ENCODE data around the gene PRKACG. TPM values are rescaled to one million over a fixed set of nuclear protein-coding genes. Genes with fewer than 3 reads are reported as not detected.

PRKACG gene
- total RNA-seq, 1 experiment from 2014 or later, result not detected

- no peaks in the 10 kb centered on the region for H3K79me2 ChIP-seq (ENCODE audit: low read length)
- H3K4me1 ChIP-seq (ENCODE audit: insufficient read depth, low read length), result peaks cover 12% of the 10 kb centered on the region
- no peak overlapping the region for H3K27ac ChIP-seq (ENCODE audit: low read length)
- H4K20me1 ChIP-seq (ENCODE audit: low read length), result no peaks in the 10 kb centered on the region
- no peak overlapping the region for H3K4me2 ChIP-seq (ENCODE audit: low read length)
- H2AFZ ChIP-seq (ENCODE audit: low read length), result no peak overlapping the region
- no peaks in the 10 kb centered on the region for H3F3A ChIP-seq (ENCODE audit: low read length, unreplicated experiment)
- H3K9me3 ChIP-seq (ENCODE audit: low read length), result no peaks in the 10 kb centered on the region
- intact Hi-C loops (cut with micrococcal nuclease), result no loop called here
- H3K9me2 ChIP-seq (replicated peaks; ENCODE audit: low read length), result no peaks in the 10 kb centered on the region
- ChIA-PET POLR2A (ENCODE audit: unreplicated experiment) (interaction anchor here (0.6 kb wide), 1 partner anchor 664 kb away, joined by 3 read pairs; the partner anchor contains the start of gene PGM5), CTCF (no interaction called here)
- DNase-seq (no peak), ATAC-seq (no peak)
- TF ChIP-seq EZH2phosphoT487 (IDR thresholded peaks at IDR 0.05; ENCODE audit: borderline replicate concordance, low read length), result no peak
- TF ChIP-seq, protein P1, sequence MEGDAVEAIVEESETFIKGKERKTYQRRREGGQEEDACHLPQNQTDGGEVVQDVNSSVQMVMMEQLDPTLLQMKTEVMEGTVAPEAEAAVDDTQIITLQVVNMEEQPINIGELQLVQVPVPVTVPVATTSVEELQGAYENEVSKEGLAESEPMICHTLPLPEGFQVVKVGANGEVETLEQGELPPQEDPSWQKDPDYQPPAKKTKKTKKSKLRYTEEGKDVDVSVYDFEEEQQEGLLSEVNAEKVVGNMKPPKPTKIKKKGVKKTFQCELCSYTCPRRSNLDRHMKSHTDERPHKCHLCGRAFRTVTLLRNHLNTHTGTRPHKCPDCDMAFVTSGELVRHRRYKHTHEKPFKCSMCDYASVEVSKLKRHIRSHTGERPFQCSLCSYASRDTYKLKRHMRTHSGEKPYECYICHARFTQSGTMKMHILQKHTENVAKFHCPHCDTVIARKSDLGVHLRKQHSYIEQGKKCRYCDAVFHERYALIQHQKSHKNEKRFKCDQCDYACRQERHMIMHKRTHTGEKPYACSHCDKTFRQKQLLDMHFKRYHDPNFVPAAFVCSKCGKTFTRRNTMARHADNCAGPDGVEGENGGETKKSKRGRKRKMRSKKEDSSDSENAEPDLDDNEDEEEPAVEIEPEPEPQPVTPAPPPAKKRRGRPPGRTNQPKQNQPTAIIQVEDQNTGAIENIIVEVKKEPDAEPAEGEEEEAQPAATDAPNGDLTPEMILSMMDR (conservative IDR thresholded peaks at IDR 0.05; ENCODE audit: low read depth, low read length), result no peak
- TF ChIP-seq EZH2 (IDR thresholded peaks at IDR 0.05; ENCODE audit: low read length, unreplicated experiment), result no peak
- H3K27me3 ChIP-seq (ENCODE audit: low read length), result 0 out of 2 replicates have a peak, but pooled peaks cover 3% of the 10 kb centered on the region
- no TSS peak for BruUV-seq (replicated peaks)
- H3K4me3 ChIP-seq (ENCODE audit: low read length), result no peak overlapping the region
- H3K9ac ChIP-seq (ENCODE audit: low read length), result no peak overlapping the region
- H3K36me3 ChIP-seq (ENCODE audit: low read depth, low read length), result no peaks in the 10 kb centered on the region
Observed at GRCh38 chr9:69020301-69021145, 6.6 kb upstream of the PRKACG start.

DNA sequence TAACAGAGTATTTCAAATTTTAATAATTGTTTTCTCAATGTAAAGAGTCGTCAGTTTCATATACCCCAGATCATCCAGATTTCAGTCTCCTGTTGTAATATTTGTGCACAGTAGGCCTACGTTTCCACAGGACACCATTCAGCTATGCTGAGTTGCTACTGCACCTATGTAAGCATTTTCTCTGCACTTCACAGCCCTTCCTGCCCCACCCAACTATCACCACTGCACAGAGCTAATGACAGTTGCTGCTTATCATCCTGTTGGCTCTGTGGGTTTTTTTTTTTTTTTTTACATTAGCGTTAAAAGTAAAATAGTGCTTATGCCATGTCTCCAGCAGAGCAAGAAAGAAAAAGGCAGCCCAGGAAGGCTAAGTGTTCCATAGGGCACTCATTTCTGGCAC, 5.9 kb upstream of the PRKACG start:
- H3K4me3 ChIP-seq (ENCODE audit: low read length), result no peak overlapping the region
- H3K36me3 ChIP-seq (ENCODE audit: low read depth, low read length), result no peaks in the 10 kb centered on the region
- H3K4me1 ChIP-seq (ENCODE audit: insufficient read depth, low read length), result peaks cover 12% of the 10 kb centered on the region
- H3K4me2 ChIP-seq (ENCODE audit: low read length), result no peak overlapping the region
- DNase-seq (no peak), ATAC-seq (no peak)
- intact Hi-C loops (cut with micrococcal nuclease), result no loop called here
- H3F3A ChIP-seq (ENCODE audit: low read length, unreplicated experiment), result no peaks in the 10 kb centered on the region
- ChIA-PET CTCF (no interaction called here), POLR2A (ENCODE audit: unreplicated experiment) (interaction anchor here (0.6 kb wide), 1 partner anchor 664 kb away, joined by 3 read pairs; the partner anchor contains the start of gene PGM5)
- H3K9ac ChIP-seq (ENCODE audit: low read length), result no peak overlapping the region
- no peaks in the 10 kb centered on the region for H4K20me1 ChIP-seq (ENCODE audit: low read length)
- BruUV-seq (replicated peaks), result no TSS peak
- H2AFZ ChIP-seq (ENCODE audit: low read length), result no peak overlapping the region
- H3K27ac ChIP-seq (ENCODE audit: low read length), result no peak overlapping the region
- no peaks in the 10 kb centered on the region for H3K9me3 ChIP-seq (ENCODE audit: low read length)
- H3K27me3 ChIP-seq (ENCODE audit: low read length), result 0 out of 2 replicates have a peak, but pooled peaks cover 3% of the 10 kb centered on the region
- no peaks in the 10 kb centered on the region for H3K79me2 ChIP-seq (ENCODE audit: low read length)
- TF ChIP-seq EZH2 (IDR thresholded peaks at IDR 0.05; ENCODE audit: low read length, unreplicated experiment) (no peak), EZH2phosphoT487 (IDR thresholded peaks at IDR 0.05; ENCODE audit: borderline replicate concordance, low read length) (no peak)
- TF ChIP-seq, protein P1 (conservative IDR thresholded peaks at IDR 0.05; ENCODE audit: low read depth, low read length), result no peak
- H3K9me2 ChIP-seq (replicated peaks; ENCODE audit: low read length), result no peaks in the 10 kb centered on the region

- H3K9ac ChIP-seq (ENCODE audit: low read length), result no peak overlapping the region
- H3K79me2 ChIP-seq (ENCODE audit: low read length), result no peaks in the 10 kb centered on the region
- H3K36me3 ChIP-seq (ENCODE audit: low read depth, low read length), result no peaks in the 10 kb centered on the region
- H3K4me1 ChIP-seq (ENCODE audit: insufficient read depth, low read length), result peaks cover 5% of the 10 kb centered on the region
- DNase-seq, result no peak
- H3K4me3 ChIP-seq (ENCODE audit: low read length), result no peak overlapping the region
- no peaks in the 10 kb centered on the region for H4K20me1 ChIP-seq (ENCODE audit: low read length)
- no TSS peak for BruUV-seq (replicated peaks)
- H2AFZ ChIP-seq (ENCODE audit: low read length), result no peak overlapping the region
- TF ChIP-seq EZH2 (IDR thresholded peaks at IDR 0.05; ENCODE audit: low read length, unreplicated experiment) (no peak), EZH2phosphoT487 (IDR thresholded peaks at IDR 0.05; ENCODE audit: borderline replicate concordance, low read length) (no peak)
- TF ChIP-seq, protein P1 (conservative IDR thresholded peaks at IDR 0.05; ENCODE audit: low read depth, low read length), result no peak
- intact Hi-C loops (cut with micrococcal nuclease), result no loop called here
- no peak overlapping the region for H3K4me2 ChIP-seq (ENCODE audit: low read length)
- no peaks in the 10 kb centered on the region for H3K9me2 ChIP-seq (replicated peaks; ENCODE audit: low read length)
- POLR2A ChIA-PET (ENCODE audit: unreplicated experiment), result no interaction called here
- H3K27me3 ChIP-seq (ENCODE audit: low read length), result 0 out of 2 replicates have a peak, but pooled peaks cover 3% of the 10 kb centered on the region
- CTCF ChIA-PET, result no interaction called here
- no peaks in the 10 kb centered on the region for H3F3A ChIP-seq (ENCODE audit: low read length, unreplicated experiment)
- no peak overlapping the region for H3K27ac ChIP-seq (ENCODE audit: low read length)
- H3K9me3 ChIP-seq (ENCODE audit: low read length), result no peaks in the 10 kb centered on the region
- no peak for ATAC-seq
Observed at GRCh38 chr9:69018737-69019136, 4.8 kb upstream of the PRKACG start.

Measured in PC-3 (cell line).